HG02763 (cell line): ENCODE measurements around the gene MED27.
"Not testable (repeated sequence)": the region's sequence is repeated elsewhere in the genome, so short reads cannot be mapped to it uniquely, and the experiment has no call there.

ENCODE experiments used
- ATAC-seq: cut with Tn5 transposase; IDR thresholded peaks from one replicate; pipeline ENCODE4 v1.9.1; 2021; ENCODE audit warnings: mild to moderate bottlenecking, moderate library complexity; ENCODE audit not compliant: unreplicated experiment

Gene MED27

GRCh38 chr9:132020272-132020671 lies 59.4 kb downstream of the MED27 start:
- no peak for ATAC-seq

- ATAC-seq: no peak
These were observed 60.0 kb downstream of the MED27 start for GRCh38 chr9:132019702-132020101.

- ATAC-seq: no peak
These were observed 60.7 kb downstream of the MED27 start for GRCh38 chr9:132018957-132019405.

GRCh38 chr9:132016456-132016855 lies 63.2 kb downstream of the MED27 start:
- ATAC-seq: no peak

GRCh38 chr9:132015866-132016265 lies 63.8 kb downstream of the MED27 start:
- ATAC-seq: no peak

- no peak for ATAC-seq
These were observed 65.4 kb downstream of the MED27 start for GRCh38 chr9:132014218-132014805.

GRCh38 chr9:132012704-132013357 lies 66.8 kb downstream of the MED27 start:
- ATAC-seq: no peak

- ATAC-seq: no peak
These were observed 67.8 kb downstream of the MED27 start for GRCh38 chr9:132011896-132012295.

- no peak for ATAC-seq
These were observed 68.4 kb downstream of the MED27 start for GRCh38 chr9:132011309-132011708.

GRCh38 chr9:132010201-132010600 lies 69.5 kb downstream of the MED27 start:
- ATAC-seq: not testable (repeated sequence)

GRCh38 chr9:132008855-132009812 lies 70.5 kb downstream of the MED27 start:
- no peak for ATAC-seq

- no peak for ATAC-seq
These were observed 71.4 kb downstream of the MED27 start for GRCh38 chr9:132008184-132008803.

GRCh38 chr9:132007371-132008025 lies 72.2 kb downstream of the MED27 start:
- ATAC-seq: no peak

- peak; percentile 48 for ATAC-seq
These were observed 72.8 kb downstream of the MED27 start for GRCh38 chr9:132006677-132007370.

- no peak for ATAC-seq
These were observed 73.8 kb downstream of the MED27 start for GRCh38 chr9:132005899-132006298.

GRCh38 chr9:132004323-132004722 lies 75.3 kb downstream of the MED27 start:
- ATAC-seq: no peak

GRCh38 chr9:132003896-132004295 lies 75.8 kb downstream of the MED27 start:
- no peak for ATAC-seq

- ATAC-seq: no peak
These were observed 76.4 kb downstream of the MED27 start for GRCh38 chr9:132003319-132003704.

GRCh38 chr9:132002643-132003318 lies 76.9 kb downstream of the MED27 start:
- no peak for ATAC-seq
